ENCODE results near the gene CALN1.
"Not testable (repeated sequence)": the region's sequence is repeated elsewhere in the genome, so short reads cannot be mapped to it uniquely, and the experiment has no call there.

CALN1 gene

GRCh38 chr7:72267291-72267800, 144.8 kb downstream of the CALN1 start:
- no peak for DNase-seq (ENCODE audit: low read depth in 3 of 3)

DNA sequence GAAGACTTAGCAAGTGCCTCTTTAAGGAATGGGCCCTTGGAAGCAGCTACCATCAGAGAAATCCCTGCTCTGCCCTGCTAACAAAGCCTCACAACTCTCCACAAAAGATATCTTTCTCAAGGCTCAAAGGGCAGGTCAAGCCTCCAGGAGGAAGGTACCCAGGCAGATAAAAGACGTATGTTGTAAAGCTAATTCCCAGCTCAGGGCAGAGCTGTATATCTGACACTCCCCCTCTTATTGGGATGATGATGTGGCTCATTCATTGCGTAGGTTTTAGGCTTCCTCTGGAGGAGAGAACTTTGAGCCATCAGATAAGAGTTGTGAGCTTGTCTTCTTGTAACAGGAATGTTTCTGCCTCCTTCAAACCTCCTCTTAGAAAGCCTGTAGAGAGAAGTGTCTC, 145.4 kb downstream of the CALN1 start:
- DNase-seq (ENCODE audit: low read depth in 3 of 3) = no peak

- no peak for DNase-seq (ENCODE audit: low read depth in 3 of 3)
Measured at GRCh38 chr7:72265071-72265904, 146.8 kb downstream of the CALN1 start.

GRCh38 chr7:72260406-72260805, 151.7 kb downstream of the CALN1 start:
- no peak for DNase-seq (ENCODE audit: low read depth in 3 of 3)

DNA sequence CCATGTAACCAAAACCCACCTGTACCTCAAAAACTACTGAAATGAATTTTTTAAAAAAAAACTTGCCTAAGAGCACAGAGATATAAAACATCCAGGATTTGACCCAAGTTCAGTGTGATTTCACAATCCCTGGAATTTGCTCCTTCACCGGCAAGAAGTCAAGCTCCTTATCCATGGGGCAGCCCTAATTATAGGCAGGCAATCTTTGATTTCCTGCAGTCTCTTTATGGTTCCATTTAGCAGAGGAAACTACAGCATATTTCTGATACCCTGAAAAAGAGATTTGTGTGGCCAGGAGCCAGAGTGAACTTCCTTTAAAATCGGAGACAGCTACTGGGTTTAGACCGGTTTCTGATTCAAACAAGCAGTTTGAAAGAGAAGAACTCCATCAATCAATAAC, 154.1 kb downstream of the CALN1 start:
- no peak for DNase-seq (ENCODE audit: low read depth in 3 of 3)

GRCh38 chr7:72254455-72254854, 157.7 kb downstream of the CALN1 start:
- no peak for DNase-seq (ENCODE audit: low read depth in 3 of 3)

- DNase-seq (ENCODE audit: low read depth in 3 of 3) = no peak
Measured at GRCh38 chr7:72249106-72249505, 163.0 kb downstream of the CALN1 start.

DNA sequence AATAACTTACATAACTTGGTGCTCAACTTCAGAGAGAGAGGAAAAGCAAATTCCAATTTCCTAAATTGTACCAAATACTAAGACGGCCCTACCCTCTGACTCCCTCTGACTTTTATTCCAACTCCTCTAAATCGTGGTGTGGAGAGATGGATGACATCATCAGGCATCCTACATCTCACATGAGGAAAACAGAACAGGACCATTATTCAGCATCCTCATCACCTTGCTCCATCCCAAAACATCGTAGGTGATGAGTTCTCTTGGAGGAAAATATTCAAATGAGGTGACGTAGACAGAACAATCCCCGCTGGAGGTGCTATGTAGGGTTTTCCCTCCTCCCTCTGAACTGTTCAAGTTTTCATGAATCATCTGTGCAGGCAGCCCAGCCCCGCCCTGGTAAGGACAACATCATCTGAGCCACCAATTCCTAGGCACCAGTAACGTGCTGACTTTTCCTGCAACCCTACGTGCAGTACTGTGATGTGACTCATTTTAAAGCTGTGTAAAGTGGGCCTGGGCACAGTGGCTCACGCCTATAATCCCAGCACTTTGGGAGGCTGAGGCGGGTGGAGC, 167.2 kb downstream of the CALN1 start:
- DNase-seq (ENCODE audit: low read depth in 3 of 3) = no peak

DNA sequence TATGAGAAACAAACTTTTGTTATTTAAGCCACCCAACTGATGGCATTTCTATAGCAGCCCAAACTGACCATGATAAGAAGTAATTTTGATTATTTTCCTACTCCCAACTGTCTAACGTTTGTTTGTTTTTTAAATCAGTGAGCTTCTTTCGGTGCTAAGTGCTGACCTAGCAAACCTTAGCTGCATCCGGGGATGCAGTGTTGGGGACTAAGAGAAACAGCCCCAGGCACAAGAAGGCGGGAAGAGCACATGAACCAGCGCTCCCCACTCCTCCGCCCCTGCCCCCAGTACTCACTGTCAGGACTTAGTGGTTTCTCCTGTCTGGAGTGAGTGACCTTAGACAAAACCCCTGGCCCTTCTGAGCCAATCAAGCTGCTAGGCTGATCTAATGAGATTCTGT, 168.8 kb downstream of the CALN1 start:
- DNase-seq (ENCODE audit: low read depth in 3 of 3) = no peak

GRCh38 chr7:72235351-72235750, 176.8 kb downstream of the CALN1 start:
- no peak for DNase-seq (ENCODE audit: low read depth in 3 of 3)

GRCh38 chr7:72234086-72234485, 178.1 kb downstream of the CALN1 start:
- DNase-seq (ENCODE audit: low read depth in 3 of 3) = no peak

GRCh38 chr7:72230281-72230680, 181.9 kb downstream of the CALN1 start:
- no peak for DNase-seq (ENCODE audit: low read depth in 3 of 3)

DNA sequence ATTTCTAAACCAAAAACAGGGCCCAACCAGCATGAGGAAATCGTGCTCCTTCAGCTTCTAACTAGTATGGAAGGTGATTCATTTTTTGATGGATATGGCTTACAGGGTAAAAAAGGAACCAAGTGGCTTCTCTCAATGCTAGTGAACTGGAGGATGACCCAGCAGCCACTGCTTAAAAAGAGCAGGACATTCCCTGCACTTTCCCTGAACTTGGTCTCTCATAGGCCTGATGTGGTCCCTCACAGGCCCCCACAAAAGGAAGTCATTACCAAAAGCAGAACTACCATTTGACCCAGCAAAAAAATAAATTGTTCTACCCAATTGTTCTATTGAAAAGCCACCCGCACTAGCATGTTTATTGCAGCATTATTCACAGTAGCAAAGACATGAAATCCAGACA, 188.8 kb downstream of the CALN1 start:
- no peak for DNase-seq (ENCODE audit: low read depth in 3 of 3)

GRCh38 chr7:72222136-72222535, 190.0 kb downstream of the CALN1 start:
- DNase-seq (ENCODE audit: low read depth in 3 of 3) = no peak

GRCh38 chr7:72219500-72219899, 192.6 kb downstream of the CALN1 start:
- DNase-seq (ENCODE audit: low read depth in 3 of 3) = no peak

DNA sequence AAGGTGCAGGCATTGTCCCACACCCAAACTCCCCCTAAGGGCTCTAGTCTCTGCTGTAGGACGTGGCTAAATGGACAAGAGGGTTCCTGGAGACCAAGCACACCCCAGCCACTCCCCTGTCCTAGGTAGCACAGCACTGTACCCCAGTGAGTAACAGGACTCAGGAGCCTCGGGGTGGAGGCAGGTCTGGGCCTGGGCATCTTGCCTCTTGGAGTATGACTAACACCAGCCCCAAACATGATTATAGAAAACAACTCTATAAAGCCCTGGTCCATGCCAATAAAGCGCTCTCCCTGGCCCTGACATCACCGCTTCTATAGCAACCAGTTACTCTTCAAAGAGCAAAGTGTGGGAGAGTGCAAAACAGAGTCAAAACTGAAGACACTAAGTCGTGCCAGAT, 195.0 kb downstream of the CALN1 start:
- no peak for DNase-seq (ENCODE audit: low read depth in 3 of 3)

- DNase-seq (ENCODE audit: low read depth in 3 of 3) = no peak
Measured at GRCh38 chr7:72213769-72214168, 198.4 kb downstream of the CALN1 start.

DNA sequence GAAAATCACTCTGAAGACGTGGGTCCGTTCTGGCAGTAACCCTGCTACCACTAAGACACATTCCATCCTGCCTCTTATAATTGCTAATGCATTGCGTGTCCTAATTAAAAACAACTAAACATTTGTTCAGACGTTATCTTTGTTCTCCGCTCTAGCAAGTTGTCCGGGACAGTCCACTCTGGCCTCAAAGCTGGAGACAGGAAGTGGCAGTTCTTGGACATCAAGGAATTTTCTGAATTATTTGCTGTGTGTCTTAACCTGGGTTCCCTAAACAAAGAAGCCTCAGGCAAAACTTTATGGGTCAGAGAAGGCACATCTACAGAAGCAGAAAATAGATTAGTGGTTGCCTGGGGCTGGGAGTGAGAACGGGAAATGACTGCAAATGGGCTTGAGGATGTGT, 199.1 kb downstream of the CALN1 start:
- no peak for DNase-seq (ENCODE audit: low read depth in 3 of 3)

DNA sequence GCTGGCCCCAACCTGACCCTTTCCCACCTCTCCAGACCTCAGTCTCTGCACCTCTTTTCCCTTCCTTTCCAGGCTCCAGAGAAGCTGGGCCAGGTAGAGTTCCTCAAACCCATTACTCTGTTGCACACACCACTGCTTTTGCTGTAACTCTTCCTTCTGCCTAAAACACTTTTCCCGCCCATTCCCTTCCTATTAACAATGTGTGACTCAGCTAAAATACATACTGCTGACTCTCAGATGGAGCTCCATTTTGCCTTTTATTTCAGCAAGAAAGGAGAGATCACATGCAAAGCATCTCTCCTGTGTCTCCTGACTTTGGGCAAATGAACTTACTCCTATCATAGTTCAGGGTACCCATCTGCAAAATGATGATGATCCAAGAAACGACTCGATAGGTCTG, 201.0 kb downstream of the CALN1 start:
- DNase-seq (ENCODE audit: low read depth in 3 of 3) = no peak

DNA sequence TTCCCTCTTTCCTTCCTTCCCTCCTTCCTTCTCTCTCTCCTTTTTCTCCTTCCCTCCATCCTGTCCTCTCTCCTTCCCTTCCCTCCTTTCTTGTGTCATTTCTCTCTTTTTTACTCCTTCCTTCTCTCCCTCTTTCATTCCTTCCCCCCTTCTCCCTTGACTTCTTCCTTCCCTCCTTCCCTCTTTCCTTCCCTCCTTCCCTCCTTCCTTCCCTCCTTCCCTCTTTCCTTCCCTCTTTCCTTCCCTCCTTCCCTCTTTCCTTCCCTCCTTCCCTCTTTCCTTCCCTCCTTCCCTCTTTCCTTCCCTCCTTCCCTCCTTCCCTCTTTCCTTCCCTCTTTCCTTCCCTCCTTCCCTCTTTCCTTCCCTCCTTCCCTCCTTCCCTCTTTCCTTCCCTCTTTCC, 203.1 kb downstream of the CALN1 start:
- DNase-seq (ENCODE audit: low read depth in 3 of 3) = not testable (repeated sequence)

GRCh38 chr7:72196176-72196575, 216.0 kb downstream of the CALN1 start:
- DNase-seq (ENCODE audit: low read depth in 3 of 3) = no peak

DNA sequence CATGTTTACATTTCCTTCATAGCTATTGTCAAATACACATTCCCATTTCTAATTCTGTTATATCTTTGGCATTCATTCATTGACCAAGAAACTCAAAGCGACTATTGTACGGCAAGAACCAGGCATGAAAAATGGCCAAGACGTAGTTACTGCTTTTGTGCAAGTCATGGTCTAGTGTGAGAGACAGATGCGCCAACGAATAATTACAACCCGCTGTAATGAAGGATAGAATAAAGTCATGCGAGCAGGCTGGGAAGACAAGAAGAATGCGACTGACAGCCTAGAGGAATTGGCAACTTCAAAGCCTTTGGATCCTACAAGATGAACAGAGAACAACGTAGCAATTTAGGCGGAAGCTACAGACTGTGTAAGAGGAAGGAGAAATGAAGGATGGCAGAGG, 221.2 kb downstream of the CALN1 start:
- DNase-seq (ENCODE audit: low read depth in 3 of 3) = no peak

DNA sequence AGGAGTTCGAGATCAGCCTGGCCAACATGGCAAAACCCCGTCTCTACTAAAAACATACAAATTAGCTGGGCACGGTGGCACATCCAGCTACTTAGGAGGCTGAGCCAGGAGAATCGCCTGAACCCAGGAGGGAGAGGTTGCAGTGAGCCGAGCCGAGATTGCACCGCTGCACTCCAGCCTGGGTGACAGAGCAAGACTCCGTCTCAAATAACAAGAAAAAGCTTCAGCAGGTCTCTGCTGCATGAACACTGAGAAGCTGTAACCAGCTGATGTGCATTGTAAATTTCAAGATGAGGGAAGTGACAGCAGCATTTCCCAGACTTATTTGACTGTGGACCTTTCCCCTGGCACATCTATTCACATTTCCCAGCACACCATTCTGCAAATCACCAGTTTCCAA, 222.0 kb downstream of the CALN1 start:
- DNase-seq (ENCODE audit: low read depth in 3 of 3) = no peak
